ENCODE results near the gene ATG9B.

- TF ChIP-seq POLR2A (IDR thresholded peaks at IDR 0.05; ENCODE audit: low read depth, low read length), result no peak
- TF ChIP-seq POLR2AphosphoS5 (IDR thresholded peaks at IDR 0.05; ENCODE audit: low read depth, low read length), result no peak
Observed at GRCh38 chr7:151066273-151066974, 42.1 kb upstream of the ATG9B start.
